ENCODE results near the gene PDE4D.
"Not testable (repeated sequence)": the region's sequence is repeated elsewhere in the genome, so short reads cannot be mapped to it uniquely, and the experiment has no call there.

PDE4D gene

GRCh38 chr5:59473611-59474010, 419.9 kb downstream of the PDE4D start:
- DNase-seq (ENCODE audit: low read depth): no peak
- TF ChIP-seq CTCF (conservative IDR thresholded peaks at IDR 0.05; ENCODE audit: low read length): no peak
- H3K4me3 ChIP-seq (ENCODE audit: low read length): no peak overlapping the region

DNA sequence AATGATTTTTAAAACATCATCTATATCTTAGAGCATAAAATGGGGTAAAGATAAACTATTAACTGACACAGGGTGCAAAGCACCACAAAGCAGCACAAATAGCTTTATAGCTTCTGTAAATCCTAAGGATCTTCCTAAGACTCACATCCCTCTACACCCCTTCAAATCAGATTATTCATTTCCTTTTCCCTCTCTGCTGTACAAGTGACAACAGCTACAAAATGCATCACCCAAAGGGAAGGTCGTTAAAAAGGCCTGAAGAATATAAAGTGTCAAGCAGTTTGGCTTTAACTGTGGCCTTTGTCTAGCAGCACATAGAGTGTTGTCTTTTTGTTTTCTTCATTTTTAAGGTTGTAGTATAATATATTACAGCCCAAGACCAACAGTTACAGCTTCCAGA, 422.1 kb downstream of the PDE4D start:
- H3K4me3 ChIP-seq (ENCODE audit: low read length): no peak overlapping the region
- no peak for TF ChIP-seq CTCF (conservative IDR thresholded peaks at IDR 0.05; ENCODE audit: low read length)
- DNase-seq (ENCODE audit: low read depth): no peak

DNA sequence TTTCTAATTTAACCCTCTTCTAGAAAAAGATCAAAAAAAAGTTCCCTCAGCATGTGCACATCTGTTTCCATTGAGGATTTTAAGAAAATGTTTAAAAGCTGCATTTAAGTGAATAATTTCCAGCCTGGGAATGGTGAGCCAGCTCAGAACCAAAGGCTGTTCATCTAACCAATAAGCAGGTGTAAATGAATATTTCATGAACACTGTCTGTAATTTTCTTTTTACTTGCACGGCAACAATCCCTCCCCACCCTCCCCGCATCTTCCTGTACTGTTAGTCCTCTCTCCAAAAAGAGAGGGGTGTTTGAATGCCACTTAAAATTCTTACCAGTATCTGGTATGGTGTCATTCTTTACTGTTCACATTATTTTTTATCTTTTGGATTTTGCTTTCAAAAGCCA, 425.6 kb downstream of the PDE4D start:
- no peak for TF ChIP-seq CTCF (conservative IDR thresholded peaks at IDR 0.05; ENCODE audit: low read length)
- H3K4me3 ChIP-seq (ENCODE audit: low read length): no peak overlapping the region
- no peak for DNase-seq (ENCODE audit: low read depth)

GRCh38 chr5:59466271-59466670, 427.3 kb downstream of the PDE4D start:
- TF ChIP-seq CTCF (conservative IDR thresholded peaks at IDR 0.05; ENCODE audit: low read length): no peak
- no peak overlapping the region for H3K4me3 ChIP-seq (ENCODE audit: low read length)
- no peak for DNase-seq (ENCODE audit: low read depth)

- DNase-seq (ENCODE audit: low read depth): no peak
- TF ChIP-seq CTCF (conservative IDR thresholded peaks at IDR 0.05; ENCODE audit: low read length): no peak
- no peak overlapping the region for H3K4me3 ChIP-seq (ENCODE audit: low read length)
These were observed 428.6 kb downstream of the PDE4D start for GRCh38 chr5:59464969-59465368.

DNA sequence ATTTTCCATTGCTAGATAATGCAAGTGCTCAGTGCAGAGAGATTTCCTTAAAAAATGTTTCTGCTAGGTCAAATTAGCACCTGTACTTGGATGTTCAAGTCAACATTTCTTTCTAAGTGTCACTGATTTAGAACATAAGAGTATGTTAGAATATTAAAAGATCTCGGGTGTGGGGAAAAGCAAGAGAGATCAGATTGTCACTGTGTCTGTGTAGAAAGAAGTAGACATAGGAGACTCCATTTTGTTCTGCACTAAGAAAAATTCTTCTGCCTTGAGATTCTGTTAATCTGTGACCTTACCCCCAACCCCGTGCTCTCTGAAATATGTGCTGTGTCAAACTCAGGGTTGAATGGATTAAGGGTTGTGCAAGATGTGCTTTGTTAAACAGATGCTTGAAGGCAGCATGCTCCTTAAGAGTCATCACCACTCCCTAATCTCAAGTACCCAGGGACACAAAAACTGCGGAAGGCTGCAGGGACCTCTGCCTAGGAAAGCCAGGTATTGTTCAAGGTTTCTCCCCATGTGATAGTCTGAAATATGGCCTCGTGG, 429.8 kb downstream of the PDE4D start:
- H3K4me3 ChIP-seq (ENCODE audit: low read length); DNase-seq (ENCODE audit: low read depth): not testable (repeated sequence)

DNA sequence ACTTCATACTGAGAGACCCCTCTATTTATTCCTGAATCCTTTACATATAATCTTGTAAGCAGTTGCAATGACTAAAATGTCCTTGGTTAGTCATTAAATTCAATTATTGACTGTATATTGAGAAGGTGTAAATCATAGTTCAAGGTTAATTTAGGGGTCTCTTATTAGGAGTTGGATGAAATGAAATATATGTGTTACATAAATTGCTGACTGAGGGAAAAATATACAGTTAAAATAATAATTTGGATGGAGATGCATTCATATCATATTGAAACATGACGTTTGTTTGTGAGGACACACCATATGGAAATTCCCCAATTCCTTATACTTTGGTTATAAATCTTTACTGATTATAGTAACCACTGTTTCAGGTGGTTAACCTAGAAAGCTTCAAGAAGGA, 430.6 kb downstream of the PDE4D start:
- no peak for TF ChIP-seq CTCF (conservative IDR thresholded peaks at IDR 0.05; ENCODE audit: low read length)
- no peak for DNase-seq (ENCODE audit: low read depth)
- no peak overlapping the region for H3K4me3 ChIP-seq (ENCODE audit: low read length)

All from AG10803 (cell line).